Stimulated activated CD4-positive, alpha-beta T cell treated with anti-CD3 and anti-CD28 coated beads, Interleukin-2, amount 100 ng/mL, for 4 hours (primary cell): ENCODE measurements around the gene HCK.

Experiments used
- DNase-seq: peaks from one replicate; pipeline ENCODE4 v3.0.0-alpha.2; 2020; ENCODE audit warnings: low read depth

HCK gene

DNA sequence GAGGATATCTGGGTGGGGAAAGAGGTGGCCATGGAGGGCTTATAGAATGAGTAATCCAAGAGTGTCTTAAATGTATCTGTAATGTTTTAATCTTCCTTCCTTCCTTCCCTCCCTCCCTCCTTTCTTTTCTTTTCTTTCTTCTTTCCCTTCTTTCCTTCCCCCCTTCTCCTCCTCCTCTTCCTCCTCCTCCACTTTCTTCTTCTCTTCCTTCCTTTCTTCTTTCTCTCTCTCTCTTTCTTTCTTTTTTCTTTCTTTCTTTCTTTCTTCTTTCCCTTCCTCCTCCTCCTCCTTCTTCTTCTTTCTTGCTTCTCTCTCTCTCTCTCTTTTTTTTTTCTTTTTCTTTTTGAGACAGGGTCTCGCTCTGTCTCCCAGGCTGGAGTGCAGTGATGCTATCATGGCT lies 7.1 kb downstream of the HCK start:
- DNase-seq: no peak

GRCh38 chr20:32062776-32063170 lies 10.7 kb downstream of the HCK start:
- DNase-seq: no peak

DNA sequence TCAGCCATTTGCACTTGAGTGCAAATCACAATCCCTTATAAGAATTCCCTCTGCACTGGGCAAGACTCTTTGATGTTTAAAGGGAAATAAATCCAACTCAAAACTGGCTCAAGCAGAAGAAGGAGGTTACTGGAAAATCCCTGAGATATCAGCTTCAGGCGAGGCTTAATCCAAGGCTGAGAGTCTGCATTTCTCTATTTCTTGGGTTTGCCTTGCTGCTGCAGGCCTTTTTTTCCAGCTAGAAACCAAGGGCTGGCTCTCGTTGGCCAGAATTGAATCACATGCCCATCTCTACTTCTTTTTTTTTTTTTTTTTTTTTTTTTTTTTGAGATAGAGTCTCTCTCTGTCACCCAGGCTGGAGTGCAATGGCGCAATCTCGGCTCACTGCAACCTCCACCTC lies 11.7 kb downstream of the HCK start:
- no peak for DNase-seq

- no peak for DNase-seq
These were observed 12.6 kb downstream of the HCK start for GRCh38 chr20:32064667-32065066.

DNA sequence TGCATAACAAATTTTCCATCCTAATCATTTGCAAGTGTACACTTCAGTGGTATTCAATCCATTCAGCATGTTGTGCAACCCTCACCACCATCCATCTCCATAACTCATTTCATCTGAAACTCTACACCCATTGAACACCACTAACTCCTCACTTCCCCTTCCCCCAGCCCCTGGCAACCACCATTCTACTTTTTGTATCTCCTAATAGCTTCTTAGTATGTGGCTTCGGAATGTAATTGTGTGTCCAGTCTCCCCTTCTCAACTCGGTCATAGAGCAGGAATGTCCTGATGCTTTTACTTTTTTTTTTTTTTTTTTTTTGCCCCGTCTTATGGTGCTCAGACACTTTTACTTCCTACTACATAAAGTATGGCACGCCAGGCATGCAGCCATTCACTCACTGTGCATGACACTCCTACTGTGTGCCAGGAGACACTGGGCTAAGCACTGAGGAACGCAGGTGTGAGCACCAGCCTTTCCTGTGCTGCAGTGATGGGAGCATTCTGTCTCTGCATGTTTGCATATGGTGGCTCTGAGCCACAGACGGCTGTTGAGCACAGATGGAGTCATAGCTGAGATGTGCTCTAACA lies 15.3 kb downstream of the HCK start:
- no peak for DNase-seq

DNA sequence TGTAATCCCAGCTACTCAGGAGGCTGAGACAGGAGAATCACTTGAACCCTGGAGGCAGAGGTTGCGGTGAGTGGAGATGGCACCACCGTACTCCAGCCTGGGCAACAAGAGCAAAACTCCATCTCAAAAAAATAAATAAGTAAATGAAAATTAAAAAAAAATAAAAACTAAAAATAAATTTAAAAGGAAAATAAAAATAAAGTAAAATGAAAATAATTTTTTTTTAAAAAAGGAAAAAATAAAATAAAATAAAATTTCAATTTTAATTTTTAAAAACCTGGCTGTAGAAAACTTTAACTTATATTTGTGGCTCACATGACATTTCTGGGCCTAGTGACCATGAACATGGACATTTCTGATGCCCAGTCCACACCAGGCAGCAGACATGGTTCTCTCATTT lies 16.1 kb downstream of the HCK start:
- DNase-seq: no peak

DNA sequence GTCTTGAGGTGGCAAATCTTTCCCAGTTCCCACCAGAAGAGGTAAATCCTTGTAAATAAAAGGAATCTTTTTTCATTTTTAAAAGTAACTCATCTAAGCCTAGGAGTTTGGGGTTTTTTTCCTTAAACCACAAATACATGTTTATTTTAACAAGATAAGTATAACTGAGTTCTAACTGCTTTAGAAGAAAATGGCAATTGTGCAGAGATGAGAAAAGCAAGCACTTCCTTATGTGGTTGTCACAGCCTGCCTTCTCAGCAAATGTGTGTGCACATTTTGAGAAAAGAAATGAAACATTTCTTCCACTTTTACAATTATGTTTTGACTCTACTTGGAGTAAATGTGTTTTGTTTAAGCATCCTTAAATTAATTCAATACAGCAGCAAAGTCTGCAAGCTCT lies 17.7 kb downstream of the HCK start:
- no peak for DNase-seq

DNA sequence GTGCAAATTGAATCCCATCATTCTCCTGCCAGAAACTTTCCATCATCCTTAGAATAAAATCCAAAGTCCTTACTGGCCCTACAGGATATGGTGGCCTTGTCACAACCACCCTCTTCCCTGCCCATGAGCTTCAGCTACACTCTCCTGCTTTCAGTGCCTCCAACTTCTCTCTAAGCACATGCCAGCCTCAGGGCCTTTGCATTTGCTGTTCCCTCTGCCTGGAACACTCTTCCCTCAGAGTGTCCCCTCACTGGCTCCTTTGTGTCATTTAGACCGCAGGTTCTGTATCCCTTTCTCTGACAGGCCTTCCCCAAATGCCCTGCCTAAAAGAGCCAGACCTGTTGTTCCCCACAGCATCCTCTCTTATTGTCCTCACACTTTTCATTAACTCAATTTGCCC lies 18.2 kb downstream of the HCK start:
- no peak for DNase-seq

DNA sequence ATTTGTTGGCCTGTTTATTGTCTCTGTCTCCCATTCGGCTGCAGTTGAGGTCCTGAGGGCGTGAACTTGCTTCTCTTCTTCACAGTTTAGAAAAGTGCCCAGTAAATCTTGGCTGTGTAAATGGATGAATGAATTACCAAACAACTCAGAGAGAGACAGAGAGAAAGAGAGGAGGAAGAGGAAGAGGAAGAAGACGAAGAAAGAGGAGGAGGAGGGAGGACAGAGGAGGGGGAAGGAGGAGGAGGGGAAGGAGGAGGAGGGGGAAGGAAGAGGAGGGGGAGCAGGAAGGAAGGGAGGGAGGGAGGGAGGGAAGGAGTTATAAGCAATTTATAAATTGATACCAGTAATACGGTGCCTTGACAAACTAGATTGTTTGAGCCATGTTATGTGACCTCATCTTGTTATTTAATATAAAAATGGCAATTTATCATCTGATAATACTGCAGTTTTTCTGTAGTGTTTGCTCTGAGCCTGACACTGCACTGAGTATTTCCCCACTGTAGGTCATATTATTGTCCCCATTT lies 18.7 kb downstream of the HCK start:
- no peak for DNase-seq

- DNase-seq: no peak
These were observed 19.5 kb downstream of the HCK start for GRCh38 chr20:32071395-32072167.

DNA sequence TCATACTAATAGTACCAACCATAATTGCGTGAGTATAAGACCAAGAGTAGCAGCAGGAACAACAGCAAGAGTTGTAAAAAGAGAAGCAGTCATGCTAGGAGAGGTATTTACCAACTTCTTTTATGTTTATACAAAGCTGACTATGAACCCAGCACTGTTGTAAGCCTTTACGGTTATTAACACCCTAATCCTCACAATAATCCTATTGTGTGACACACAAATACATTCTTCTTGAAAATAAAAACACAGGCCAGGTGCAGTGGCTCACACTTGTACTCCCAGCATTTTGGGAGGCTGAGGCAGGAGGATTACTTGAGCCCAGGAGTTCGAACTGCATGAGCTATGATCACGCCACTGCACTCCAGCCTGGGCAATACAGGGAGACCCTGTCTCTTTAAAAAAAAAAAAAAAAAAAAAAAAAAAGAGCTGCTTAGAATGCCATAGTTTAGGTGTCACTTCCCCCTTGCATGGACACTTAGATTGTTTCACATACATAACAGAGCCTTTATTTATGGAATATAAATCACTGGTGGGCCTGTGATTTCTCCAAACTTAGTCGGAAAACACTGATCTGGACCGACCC lies 20.2 kb downstream of the HCK start:
- no peak for DNase-seq

DNA sequence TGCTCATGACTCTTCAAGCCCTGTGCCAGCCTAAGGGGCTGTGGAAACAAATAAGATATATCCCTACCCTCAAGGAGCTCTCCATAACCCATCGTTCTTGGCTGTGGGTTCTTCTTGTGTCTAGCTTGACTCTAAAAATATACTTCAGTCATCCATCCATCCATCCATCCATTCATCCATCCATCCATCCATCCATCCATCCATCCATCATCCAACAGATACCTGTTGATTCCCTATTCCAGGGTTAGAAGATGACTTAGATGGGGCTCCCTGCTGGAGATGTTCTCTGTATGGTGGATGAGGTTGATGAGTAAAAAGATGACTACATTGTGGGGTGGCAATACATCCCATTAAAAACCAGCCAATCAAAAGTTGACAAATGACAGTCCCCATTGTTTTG lies 23.5 kb downstream of the HCK start:
- no peak for DNase-seq

GRCh38 chr20:32077190-32077589 lies 25.1 kb downstream of the HCK start:
- no peak for DNase-seq

DNA sequence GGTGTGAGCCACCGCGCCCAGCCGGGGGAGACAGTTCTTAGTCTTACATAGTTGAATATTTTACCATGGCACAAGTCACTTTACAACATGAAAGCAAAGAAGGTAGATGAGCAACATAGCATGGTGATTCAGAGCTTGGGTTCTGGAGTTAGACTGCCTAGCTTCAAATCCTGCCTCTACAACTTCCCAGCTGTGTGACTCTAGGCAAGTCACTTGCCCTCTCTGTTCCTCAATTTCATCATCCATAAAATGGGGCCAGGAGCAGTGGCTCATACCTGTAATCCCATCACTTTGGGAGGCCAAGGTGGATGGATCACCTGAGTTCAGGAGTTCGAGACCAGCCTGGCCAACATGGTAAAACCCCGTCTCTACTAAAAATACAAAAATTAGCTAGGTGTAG lies 26.3 kb downstream of the HCK start:
- no peak for DNase-seq

GRCh38 chr20:32078791-32079190 lies 26.7 kb downstream of the HCK start:
- no peak for DNase-seq

- DNase-seq: no peak
These were observed 27.6 kb downstream of the HCK start for GRCh38 chr20:32079655-32080109.

GRCh38 chr20:32080783-32081182 lies 28.7 kb downstream of the HCK start:
- DNase-seq: no peak

DNA sequence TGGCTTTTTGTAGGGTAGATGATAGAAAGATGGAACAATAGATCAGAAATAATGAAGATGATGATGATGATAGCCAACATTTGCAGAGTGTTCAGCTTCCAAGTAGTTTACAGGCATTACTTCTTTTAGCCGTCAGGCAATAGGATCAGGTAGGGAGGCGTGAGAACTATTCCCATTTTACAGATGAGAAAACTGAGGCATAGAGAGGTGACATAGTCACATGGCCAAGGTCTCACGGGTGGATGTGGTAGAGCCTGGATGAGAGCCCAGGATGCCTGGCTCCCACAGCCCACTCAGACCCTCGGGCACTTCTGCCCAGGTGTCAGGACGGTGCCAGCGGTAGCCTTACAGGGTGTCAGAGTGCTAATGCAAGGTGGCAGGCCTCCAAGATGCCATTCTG lies 31.4 kb downstream of the HCK start:
- DNase-seq: no peak

- DNase-seq: no peak
These were observed 35.0 kb downstream of the HCK start for GRCh38 chr20:32087070-32087469.

DNA sequence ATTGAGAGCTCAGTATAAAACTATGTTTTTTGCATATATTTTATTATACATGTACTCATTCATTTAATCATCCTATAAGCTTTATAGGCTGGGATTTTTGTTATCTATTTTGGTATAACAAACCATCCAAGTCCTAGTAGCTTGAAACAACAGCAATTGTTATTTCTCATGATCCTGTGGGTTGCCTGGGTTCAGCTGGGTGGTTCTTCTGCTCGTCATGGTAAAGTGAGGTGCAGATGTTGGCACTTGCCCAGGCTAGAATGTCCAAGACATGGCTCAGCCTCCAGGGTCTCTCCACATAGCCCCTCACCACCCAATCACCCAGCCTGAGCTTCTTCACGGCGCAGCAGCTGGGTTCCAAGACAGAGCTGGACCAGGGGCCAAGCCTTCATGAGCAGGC lies 36.7 kb downstream of the HCK start:
- DNase-seq: no peak

GRCh38 chr20:32089637-32090362 lies 37.8 kb downstream of the HCK start:
- no peak for DNase-seq

DNA sequence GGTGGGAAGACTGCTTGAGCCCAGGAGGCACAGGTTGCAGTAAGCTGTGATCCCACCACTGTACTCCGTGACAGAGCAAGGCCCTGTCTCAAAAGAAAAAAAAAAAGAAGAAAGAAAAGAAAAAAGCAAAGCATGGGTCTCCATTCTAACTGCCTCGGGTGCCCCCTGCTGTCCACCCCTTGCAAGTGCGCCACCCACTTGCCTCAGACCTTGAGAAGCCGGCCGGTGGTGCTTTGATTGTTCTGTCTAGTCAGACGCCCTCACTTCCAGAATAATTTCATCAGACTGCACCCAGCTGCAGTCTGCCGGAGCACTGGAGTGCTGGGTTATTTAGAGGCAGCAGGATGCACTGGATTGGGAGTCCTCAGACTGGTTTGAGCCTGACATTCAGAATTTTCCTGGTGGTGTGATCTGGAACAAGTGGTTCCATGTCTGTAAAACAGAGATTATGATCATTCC lies 39.9 kb downstream of the HCK start:
- DNase-seq: peak; percentile 56

GRCh38 chr20:32098786-32099185 lies 46.7 kb downstream of the HCK start:
- DNase-seq: no peak
